GM12892 (cell line): ENCODE measurements around the gene SLC2A9.

Source experiments
- POLR2A ChIP-seq: IDR thresholded peaks from 2 replicates; pipeline ENCODE4 v1.6.1; 2011; ENCODE audit warnings: low read depth, low read length, control low read depth
- POLR2AphosphoS5 ChIP-seq: IDR thresholded peaks from 2 replicates; pipeline ENCODE4 v1.6.1; 2011; ENCODE audit warnings: low read depth, low read length, control low read depth

DNA sequence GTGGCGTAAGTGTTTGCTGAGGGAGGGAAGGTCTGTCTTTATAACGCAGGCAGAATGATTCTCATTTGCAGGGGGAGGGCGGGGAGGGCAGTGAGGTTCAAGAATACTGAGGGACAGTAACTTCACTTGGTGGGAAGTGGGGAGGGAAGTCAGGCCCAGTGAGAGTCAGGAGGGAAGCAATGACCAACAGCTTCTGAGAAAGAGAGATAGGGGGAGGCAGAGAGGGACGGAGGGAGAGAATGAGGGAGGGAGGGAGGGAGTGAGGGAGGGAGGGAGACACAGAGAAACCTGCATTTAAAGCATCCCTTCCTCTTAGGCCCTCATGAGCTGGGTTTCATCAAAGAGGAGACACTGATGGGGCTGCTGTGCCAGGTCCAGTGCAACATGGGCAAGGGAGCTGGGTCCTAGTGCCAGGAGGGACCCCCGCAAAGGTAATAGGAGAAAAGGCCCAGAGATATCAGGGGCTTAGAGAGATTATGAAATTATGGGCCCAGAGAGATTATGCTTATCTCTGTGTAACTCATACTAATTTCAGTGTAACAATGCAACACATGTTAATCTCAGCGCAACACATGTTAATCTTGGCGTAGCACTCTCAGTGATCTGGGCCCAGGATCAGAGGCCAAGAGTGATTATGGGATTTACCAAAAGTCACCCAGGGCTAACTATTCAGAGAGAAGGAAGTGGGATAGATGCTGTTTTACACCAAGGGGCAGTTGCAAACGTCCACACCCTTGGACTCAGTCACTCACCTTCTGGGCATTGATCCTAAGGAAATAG, 127.8 kb downstream of the SLC2A9 start:
- TF ChIP-seq POLR2A (no peak), POLR2AphosphoS5 (no peak)
